Stimulated activated CD4-positive, alpha-beta T cell treated with anti-CD3 and anti-CD28 coated beads, Interleukin-15, amount 100 ng/mL, for 1 hour (primary cell): ENCODE data around the gene NIN.
"Not testable (repeated sequence)": the region's sequence is repeated elsewhere in the genome, so short reads cannot be mapped to it uniquely, and the experiment has no call there.

Source experiments
- DNase-seq, 2 donors: peaks; one replicate each; pipeline ENCODE4 v3.0.0-alpha.2; 2020; ENCODE audit warnings: low read depth in 1 of 2, low spot score in 1 of 2

Gene NIN

GRCh38 chr14:50726372-50727107, 104.4 kb downstream of the NIN start:
- DNase-seq: no peak

DNA sequence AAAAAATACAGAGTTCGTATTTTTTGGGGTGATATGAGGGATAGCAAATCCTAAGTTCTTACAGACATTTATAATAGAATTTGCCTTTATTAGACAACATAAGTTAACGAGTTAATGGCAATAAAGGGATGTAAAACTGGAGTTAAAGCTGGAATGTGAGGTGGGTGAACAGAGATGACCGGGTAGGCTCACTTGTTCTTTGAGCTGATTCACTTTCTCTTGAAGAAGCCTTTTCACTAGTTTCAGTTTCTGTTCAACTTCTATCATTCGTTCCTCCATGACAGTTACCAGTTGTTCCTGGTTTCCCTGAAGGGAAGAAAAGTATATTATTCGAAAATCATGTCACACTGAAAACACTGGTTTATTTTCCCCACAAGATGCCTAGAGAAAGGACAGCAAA, 105.2 kb downstream of the NIN start:
- no peak for DNase-seq

DNA sequence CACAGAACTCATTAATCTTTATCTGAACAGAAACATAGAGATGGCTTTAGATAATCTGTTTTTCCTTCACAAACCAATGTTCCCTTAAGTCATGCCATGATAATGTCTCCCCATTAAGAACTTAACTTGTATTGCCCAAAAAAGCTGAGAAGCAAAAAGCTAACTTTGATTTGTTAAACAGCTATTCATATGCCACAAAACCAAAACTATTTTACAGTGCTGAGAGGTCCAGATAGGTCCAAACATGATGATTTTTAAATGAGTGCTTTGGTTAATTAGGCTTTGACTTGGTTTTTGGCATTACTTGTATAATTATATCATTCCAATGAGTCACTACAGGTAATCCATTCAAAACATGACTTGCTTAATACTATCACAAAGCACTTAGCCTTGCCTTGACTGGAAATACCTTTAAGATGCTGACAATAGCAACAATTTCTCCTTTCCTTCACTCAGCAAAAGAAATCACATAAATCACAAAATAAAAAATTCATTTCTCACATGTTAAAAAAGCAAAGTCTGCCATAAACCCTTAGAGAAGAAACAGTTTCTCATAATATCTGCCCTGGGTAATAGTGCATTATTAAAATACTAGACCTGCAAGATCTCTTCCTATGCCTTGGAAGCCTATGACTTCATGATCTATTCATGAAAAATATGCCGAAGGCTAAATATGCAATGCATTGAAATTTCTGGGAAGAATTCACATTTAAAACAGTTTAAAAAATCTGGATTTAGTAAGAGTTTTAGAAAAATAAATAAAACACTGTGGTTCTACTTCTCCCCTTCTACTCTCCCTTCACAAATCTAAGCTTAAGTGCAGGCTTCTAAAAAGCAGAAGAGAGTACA, 110.8 kb downstream of the NIN start:
- no peak for DNase-seq

DNA sequence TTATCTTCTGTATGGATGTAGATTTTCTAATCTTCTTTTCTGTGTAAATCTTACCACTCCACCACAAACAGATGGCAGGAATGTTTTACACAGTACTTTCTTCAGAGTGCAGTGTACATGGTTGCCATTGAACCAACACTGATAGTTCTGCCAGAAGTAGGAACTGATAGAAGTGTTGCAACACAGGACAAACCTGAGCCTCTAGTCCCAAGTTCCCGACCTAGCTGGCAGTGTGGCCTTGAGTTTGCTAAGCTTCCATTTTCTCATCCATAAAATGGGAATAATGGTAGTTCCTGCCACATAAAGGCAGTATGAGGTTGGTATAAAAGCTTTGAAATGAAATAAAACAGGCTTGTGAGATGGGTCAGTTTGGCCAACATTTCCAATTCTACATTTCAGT, 112.0 kb downstream of the NIN start:
- DNase-seq: no peak

GRCh38 chr14:50717811-50718210, 113.2 kb downstream of the NIN start:
- DNase-seq: no peak

DNA sequence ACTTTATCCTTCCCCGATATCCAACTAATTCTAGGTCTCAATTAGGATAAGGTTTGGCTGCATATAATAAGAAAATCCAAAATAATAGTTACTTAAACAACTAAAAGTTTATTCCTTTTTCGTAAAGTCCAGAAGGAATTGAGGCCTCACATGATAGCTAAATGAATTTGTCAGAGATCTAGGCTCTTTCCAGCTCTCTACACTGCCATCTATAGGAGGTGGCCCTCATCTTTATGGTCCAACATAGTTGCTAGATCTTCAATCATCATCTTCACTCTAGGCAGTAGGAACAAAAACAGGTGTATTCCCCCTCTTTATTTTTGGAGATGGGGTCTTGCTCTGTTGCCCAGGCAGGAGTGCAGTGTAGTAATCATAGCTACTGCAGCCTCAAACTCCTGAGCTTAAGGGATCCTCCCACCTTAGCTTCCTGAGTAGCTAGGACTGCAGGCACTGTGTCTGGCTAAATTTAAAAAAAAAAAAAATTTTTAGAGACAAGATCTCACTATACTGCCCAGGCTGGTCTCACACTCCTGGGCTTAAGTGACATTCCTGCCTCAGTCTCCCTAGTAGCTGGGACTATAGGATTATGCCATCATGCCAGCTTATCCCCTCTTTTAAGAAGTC, 116.4 kb downstream of the NIN start:
- no peak for DNase-seq

DNA sequence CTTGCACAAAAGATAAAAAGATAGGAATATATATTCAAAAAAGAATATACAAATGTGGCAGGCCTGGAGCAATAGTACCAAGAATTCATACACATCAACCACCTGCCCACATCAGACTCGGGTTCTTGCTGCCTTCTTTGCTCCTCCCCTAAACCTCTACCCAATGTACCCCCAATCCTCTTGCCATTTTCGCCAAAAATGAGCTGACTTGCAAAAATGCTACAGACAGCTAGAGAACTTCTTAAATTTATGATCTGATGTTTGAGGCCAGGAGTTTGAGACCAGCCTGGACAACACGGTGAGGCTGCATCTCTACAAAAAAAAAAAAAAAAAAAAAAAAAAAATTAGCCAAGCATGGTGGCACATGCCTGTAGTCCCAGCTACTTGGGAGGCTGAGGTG, 119.9 kb downstream of the NIN start:
- no peak for DNase-seq

DNA sequence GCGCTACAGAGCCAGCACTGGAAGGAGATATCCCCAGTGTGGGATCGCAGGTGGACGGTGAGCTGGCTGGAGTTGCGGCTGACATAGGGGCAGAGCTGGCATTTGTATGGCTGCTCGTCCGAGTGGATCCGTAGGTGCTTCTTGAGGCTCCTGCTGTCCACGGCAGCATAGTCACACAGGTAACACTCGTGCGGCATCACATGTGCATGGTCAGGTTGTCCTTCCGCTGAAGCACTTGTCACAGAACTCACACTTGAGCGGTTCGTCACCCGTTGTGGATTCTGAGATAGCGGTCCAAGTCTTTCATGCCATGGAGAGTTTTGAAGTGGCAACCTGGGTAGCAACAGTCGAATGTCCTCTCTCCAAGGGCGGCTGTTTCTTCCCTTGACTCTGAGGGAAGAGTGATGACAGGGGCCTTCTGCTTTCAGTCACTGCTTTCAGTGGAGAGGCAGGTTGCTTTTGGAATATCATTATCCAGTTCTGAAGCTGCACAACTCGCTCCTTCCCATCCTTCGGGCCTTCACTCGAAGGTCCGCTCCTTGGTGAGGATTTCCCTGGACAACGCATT, 125.9 kb downstream of the NIN start:
- DNase-seq: no peak

- no peak for DNase-seq
These were observed 126.4 kb downstream of the NIN start for GRCh38 chr14:50704454-50705010.

DNA sequence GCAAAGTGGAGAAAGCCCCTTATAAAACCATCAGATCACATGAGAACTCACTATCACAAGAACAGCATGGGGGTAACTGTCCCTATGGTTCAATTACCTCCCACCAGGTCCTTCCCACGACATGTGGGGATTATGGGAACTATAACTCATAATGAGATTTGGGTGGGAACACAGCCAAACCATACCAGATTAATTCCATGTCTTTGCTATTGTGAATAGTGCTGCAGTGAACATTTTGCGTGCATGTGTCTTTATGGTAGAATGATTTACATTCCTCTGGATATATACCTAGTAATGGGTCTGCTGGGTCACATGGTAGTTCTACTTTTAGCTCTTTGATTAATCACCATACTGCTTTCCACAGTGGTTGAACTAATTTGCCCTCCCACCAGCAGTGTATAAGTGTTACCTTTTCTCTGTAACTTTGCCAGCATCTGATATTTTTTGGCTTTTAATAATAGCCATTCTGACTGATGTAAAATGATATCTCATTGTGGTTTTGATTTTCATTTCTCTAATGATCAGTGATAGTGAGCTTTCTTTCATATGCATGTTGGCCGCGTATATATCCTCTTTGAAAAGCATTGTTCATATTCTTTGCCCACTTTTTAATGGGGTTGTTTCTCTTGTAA, 133.2 kb downstream of the NIN start:
- DNase-seq: no peak

DNA sequence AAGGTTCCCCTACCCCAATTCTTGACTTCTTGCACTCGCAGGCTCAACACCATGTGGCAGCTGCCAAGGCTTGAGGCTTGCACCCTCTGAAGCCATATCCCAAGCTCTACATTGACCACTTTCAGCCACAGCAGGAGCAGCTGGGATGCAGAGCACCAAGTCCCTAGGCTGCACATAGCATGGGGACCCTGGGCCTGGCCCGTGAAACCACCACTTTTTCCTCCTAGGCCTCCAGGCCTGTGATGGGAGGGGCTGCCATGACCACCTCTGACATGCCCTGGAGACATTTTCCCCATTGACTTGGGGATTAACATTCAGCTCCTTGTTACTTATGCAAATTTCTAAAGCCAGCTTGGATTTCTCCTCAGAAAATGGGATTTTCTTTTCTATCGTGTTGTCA, 136.7 kb downstream of the NIN start:
- not testable (repeated sequence) for DNase-seq

- no peak for DNase-seq
These were observed 142.1 kb downstream of the NIN start for GRCh38 chr14:50688875-50689274.

DNA sequence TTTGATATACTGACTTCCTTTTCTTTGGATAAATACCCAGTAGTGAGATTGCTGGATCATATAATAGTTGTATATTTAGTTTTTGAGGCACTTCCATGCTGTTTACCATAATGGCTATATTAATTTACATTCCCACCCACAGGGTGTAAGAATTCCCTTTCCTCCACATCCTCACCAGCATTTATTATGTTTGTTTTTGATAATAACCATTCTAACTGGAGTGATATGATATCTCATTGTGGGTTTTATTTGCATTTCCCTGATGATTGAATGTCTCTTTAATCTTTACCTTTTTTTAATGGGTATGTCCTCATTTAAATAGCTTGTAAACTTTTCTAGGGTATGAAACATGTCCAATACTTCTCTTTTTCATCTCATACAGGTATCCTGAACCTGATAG, 151.3 kb downstream of the NIN start:
- DNase-seq: no peak

- DNase-seq: no peak
These were observed 152.8 kb downstream of the NIN start for GRCh38 chr14:50678163-50678562.

DNA sequence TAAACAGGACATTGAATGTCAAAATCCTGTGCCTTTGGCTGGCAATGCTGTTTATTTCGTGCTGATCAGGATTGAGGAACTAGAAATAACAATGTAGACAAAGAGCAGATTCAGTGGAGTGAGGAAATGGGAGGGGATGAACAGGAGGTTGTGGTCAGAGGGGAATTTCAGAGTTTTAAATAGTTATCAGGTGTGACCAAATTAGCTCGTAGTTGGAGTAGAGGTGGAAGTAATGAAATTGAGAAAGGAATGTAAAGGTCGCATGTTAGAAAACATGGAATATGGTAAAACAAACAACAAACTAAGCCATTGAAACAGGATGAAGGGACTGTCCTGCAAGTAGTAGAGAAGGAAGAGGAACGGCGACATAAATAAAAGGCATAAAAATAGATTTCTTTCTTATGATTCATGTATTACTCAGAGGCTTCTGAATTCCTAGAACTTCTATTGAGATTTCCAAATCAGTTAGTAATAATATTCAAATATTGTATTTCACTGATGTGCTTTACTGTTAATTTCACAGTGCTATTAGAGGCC, 153.4 kb downstream of the NIN start:
- DNase-seq: no peak

DNA sequence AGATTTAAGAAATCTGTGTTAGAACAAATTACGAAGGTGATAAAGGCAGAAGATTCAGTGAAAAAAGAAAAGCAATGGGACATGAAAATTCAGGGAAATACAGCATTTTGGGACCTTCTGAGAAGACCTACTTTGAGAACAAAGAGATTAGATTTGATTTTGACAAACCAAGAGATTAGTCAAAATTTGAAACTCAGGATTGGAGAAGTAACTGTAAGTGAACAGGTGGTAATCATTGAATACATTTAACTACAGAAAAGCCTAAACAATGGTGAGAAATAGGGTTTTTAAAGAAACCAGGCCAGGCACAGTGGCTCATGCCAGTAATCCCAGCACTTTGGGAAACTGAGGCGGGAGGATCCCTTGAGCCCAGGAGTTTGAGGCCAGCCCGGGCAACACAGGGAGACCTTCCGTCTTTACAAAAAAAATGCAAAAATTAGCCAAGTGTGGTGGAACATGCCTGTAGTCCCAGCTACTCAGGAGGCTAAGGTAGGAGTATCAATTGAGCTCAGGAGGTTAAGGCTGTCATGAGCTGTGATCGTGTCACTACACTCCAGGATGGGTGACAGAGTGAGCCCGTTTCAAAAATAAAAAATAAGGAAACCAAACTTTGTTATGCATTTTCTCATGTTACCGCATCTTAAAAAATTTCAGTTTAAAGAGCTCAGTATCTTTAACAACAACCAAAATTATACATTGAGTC, 154.0 kb downstream of the NIN start:
- no peak for DNase-seq

DNA sequence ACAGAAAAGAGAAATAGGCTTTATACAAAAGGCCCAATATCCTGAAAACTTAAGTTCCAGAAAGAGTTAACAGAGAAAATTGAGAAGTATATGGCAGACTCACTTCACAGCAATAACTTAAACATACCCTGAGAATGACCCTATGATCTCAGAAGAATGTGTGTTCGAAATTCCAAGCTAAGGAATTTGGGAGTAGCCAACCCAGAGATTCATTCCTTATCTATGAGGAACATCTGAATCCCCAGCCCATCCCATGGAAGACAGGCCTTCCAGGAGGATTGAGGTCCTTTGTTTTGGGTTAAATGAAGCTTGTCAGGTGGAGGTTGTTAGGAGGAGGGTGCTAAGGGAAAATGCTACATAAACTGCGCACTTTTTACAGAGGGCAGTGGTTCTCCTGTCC, 155.4 kb downstream of the NIN start:
- DNase-seq: no peak

- DNase-seq: no peak
These were observed 160.1 kb downstream of the NIN start for GRCh38 chr14:50670866-50671256.

DNA sequence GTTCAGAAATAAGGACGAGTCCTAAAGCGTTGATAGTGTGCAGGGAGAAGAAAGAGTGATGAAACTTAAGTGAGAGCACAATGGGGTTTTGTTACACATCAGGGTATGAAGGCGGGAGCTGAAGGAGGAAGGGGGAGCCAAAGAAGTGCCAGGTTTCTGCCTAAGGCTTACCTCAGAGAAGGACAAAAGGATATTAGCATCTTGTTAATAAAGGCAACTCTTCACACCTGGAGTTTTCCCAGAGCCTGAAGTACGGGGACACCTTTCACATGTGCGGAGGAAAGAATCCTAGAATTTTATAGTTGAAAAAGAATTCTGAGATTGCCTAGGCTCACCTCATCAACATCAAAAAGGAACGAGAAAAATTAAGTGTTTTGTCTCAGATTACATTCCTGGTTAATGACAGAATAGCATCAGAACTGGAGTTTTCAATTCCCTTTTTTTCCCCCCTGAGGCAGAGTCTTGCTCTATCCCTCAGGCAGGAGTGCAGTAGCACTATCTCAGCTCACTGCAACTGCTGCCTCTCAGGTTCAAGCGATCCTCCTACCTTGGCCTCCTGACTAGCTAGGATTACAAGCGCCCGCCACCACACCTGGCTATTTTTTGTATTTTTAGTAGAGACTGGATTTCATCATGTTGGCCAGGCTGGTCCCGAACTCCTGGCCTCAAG, 160.6 kb downstream of the NIN start:
- DNase-seq: no peak
